Epithelial cell of prostate (primary cell): ENCODE data around the gene ARPIN.
"Not testable (repeated sequence)": the region's sequence is repeated elsewhere in the genome, so short reads cannot be mapped to it uniquely, and the experiment has no call there.

Source experiments
- DNase-seq: peaks from one replicate; pipeline ENCODE4 v3.0.0-alpha.2; 2011; ENCODE audit warnings: low read depth, low spot score
- H3K27ac ChIP-seq: fragments of 450-650 bp; 2 replicates; pipeline ENCODE4 v1.5.1; 2017; ENCODE audit warnings: mild to moderate bottlenecking

ARPIN gene

GRCh38 chr15:89883518-89883917 lies 29.2 kb downstream of the ARPIN start:
- no peak overlapping the region for H3K27ac ChIP-seq
- no peak for DNase-seq

GRCh38 chr15:89880727-89881126 lies 32.0 kb downstream of the ARPIN start:
- peak overlapping the region; percentile 24 for H3K27ac ChIP-seq
- DNase-seq = no peak

GRCh38 chr15:89878323-89878722 lies 34.4 kb downstream of the ARPIN start:
- no peak overlapping the region for H3K27ac ChIP-seq
- no peak for DNase-seq

GRCh38 chr15:89877083-89877425 lies 35.7 kb downstream of the ARPIN start:
- no peak for DNase-seq
- no peak overlapping the region for H3K27ac ChIP-seq

- no peak for DNase-seq
- H3K27ac ChIP-seq = no peak overlapping the region
Measured at GRCh38 chr15:89876396-89877082, 36.2 kb downstream of the ARPIN start.

- H3K27ac ChIP-seq = no peak overlapping the region
- DNase-seq = no peak
Measured at GRCh38 chr15:89875741-89876140, 37.0 kb downstream of the ARPIN start.

GRCh38 chr15:89874926-89875564 lies 37.7 kb downstream of the ARPIN start:
- no peak overlapping the region for H3K27ac ChIP-seq
- no peak for DNase-seq

- no peak overlapping the region for H3K27ac ChIP-seq
- no peak for DNase-seq
Measured at GRCh38 chr15:89870688-89871288, 42.0 kb downstream of the ARPIN start.

GRCh38 chr15:89870006-89870405 lies 42.7 kb downstream of the ARPIN start:
- DNase-seq = no peak
- no peak overlapping the region for H3K27ac ChIP-seq

- not testable (repeated sequence) for DNase-seq, H3K27ac ChIP-seq
Measured at GRCh38 chr15:89869490-89869889, 43.3 kb downstream of the ARPIN start.

- no peak overlapping the region for H3K27ac ChIP-seq
- no peak for DNase-seq
Measured at GRCh38 chr15:89864958-89865739, 47.6 kb downstream of the ARPIN start.

GRCh38 chr15:89863918-89864317 lies 48.8 kb downstream of the ARPIN start:
- H3K27ac ChIP-seq = no peak overlapping the region
- no peak for DNase-seq

- no peak for DNase-seq
- H3K27ac ChIP-seq = no peak overlapping the region
Measured at GRCh38 chr15:89860891-89861290, 51.9 kb downstream of the ARPIN start.

- no peak for DNase-seq
- H3K27ac ChIP-seq = no peak overlapping the region
Measured at GRCh38 chr15:89860431-89860830, 52.3 kb downstream of the ARPIN start.

- no peak for DNase-seq
- no peak overlapping the region for H3K27ac ChIP-seq
Measured at GRCh38 chr15:89858661-89859458, 53.9 kb downstream of the ARPIN start.

GRCh38 chr15:89857673-89858072 lies 55.1 kb downstream of the ARPIN start:
- H3K27ac ChIP-seq = no peak overlapping the region
- no peak for DNase-seq

GRCh38 chr15:89855948-89856347 lies 56.8 kb downstream of the ARPIN start:
- H3K27ac ChIP-seq = no peak overlapping the region
- DNase-seq = no peak

- not testable (repeated sequence) for H3K27ac ChIP-seq, DNase-seq
Measured at GRCh38 chr15:89854863-89855262, 57.9 kb downstream of the ARPIN start.

- DNase-seq = no peak
- H3K27ac ChIP-seq = peak overlapping the region; percentile 97
Measured at GRCh38 chr15:89852342-89852995, 60.3 kb downstream of the ARPIN start.
